Measurements from ENCODE around the gene SLC25A13. TPM values are rescaled to one million over a fixed set of nuclear protein-coding genes. Genes with fewer than 3 reads are reported as not detected.
A peak's percentile ranks its signal among the peaks of the same experiment; 100 is the strongest.

SLC25A13 gene
- total RNA-seq, 2 donors from 2014 or later = 6.5 to 12.8 TPM

GRCh38 chr7:96253964-96254363 lies 67.9 kb downstream of the SLC25A13 start:
- no peak for ATAC-seq (replicated peaks)
- Mint-ChIP-seq H3K4me3 (no peak overlapping the region), H3K9me3 (peaks cover 26% of the 10 kb centered on the region), H3K27me3 (no peaks in the 10 kb centered on the region), H3K36me3 (ENCODE audit: low read depth) (no peaks in the 10 kb centered on the region), H3K4me1 (peaks cover 6% of the 10 kb centered on the region), H3K27ac (no peak overlapping the region)

- peaks cover 6% of the 10 kb centered on the region for H3K4me1 Mint-ChIP-seq
- no peak for ATAC-seq (replicated peaks)
- H3K4me3 Mint-ChIP-seq = no peak overlapping the region
- no peak overlapping the region for H3K27ac Mint-ChIP-seq
- H3K27me3 Mint-ChIP-seq = no peaks in the 10 kb centered on the region
- peaks cover 25% of the 10 kb centered on the region for H3K9me3 Mint-ChIP-seq
- no peaks in the 10 kb centered on the region for H3K36me3 Mint-ChIP-seq (ENCODE audit: low read depth)
These were observed 68.5 kb downstream of the SLC25A13 start for GRCh38 chr7:96253441-96253840.

- Mint-ChIP-seq H3K27me3 (no peaks in the 10 kb centered on the region), H3K36me3 (ENCODE audit: low read depth) (no peaks in the 10 kb centered on the region), H3K9me3 (peaks cover 12% of the 10 kb centered on the region), H3K27ac (peak overlapping the region; percentile 9), H3K4me1 (peaks cover 6% of the 10 kb centered on the region), H3K4me3 (no peak overlapping the region)
- no peak for ATAC-seq (replicated peaks)
These were observed 71.0 kb downstream of the SLC25A13 start for GRCh38 chr7:96250776-96251361.

GRCh38 chr7:96248405-96248804 lies 73.5 kb downstream of the SLC25A13 start:
- H3K27me3 Mint-ChIP-seq = no peaks in the 10 kb centered on the region
- peaks cover 12% of the 10 kb centered on the region for H3K9me3 Mint-ChIP-seq
- no peaks in the 10 kb centered on the region for H3K36me3 Mint-ChIP-seq (ENCODE audit: low read depth)
- ATAC-seq (replicated peaks) = no peak
- no peak overlapping the region for H3K27ac Mint-ChIP-seq
- peaks cover 10% of the 10 kb centered on the region for H3K4me1 Mint-ChIP-seq
- no peak overlapping the region for H3K4me3 Mint-ChIP-seq

GRCh38 chr7:96246919-96247318 lies 75.0 kb downstream of the SLC25A13 start:
- Mint-ChIP-seq H3K4me1 (peaks cover 17% of the 10 kb centered on the region), H3K27ac (no peak overlapping the region), H3K27me3 (no peaks in the 10 kb centered on the region), H3K9me3 (peaks cover 6% of the 10 kb centered on the region), H3K4me3 (no peak overlapping the region), H3K36me3 (ENCODE audit: low read depth) (no peaks in the 10 kb centered on the region)
- ATAC-seq (replicated peaks) = no peak

GRCh38 chr7:96244992-96245292 lies 77.0 kb downstream of the SLC25A13 start:
- H3K4me3 Mint-ChIP-seq = no peak overlapping the region
- no peaks in the 10 kb centered on the region for H3K27me3 Mint-ChIP-seq
- H3K27ac Mint-ChIP-seq = no peak overlapping the region
- no peak for ATAC-seq (replicated peaks)
- no peaks in the 10 kb centered on the region for H3K9me3 Mint-ChIP-seq
- no peaks in the 10 kb centered on the region for H3K36me3 Mint-ChIP-seq (ENCODE audit: low read depth)
- peaks cover 19% of the 10 kb centered on the region for H3K4me1 Mint-ChIP-seq

- no peak for ATAC-seq (replicated peaks)
- H3K9me3 Mint-ChIP-seq = no peaks in the 10 kb centered on the region
- peaks cover 20% of the 10 kb centered on the region for H3K4me1 Mint-ChIP-seq
- no peaks in the 10 kb centered on the region for H3K27me3 Mint-ChIP-seq
- no peak overlapping the region for H3K4me3 Mint-ChIP-seq
- H3K27ac Mint-ChIP-seq = no peak overlapping the region
- H3K36me3 Mint-ChIP-seq (ENCODE audit: low read depth) = no peaks in the 10 kb centered on the region
These were observed 77.5 kb downstream of the SLC25A13 start for GRCh38 chr7:96244244-96244991.

- Mint-ChIP-seq H3K4me3 (no peak overlapping the region), H3K9me3 (no peaks in the 10 kb centered on the region), H3K27ac (no peak overlapping the region), H3K36me3 (ENCODE audit: low read depth) (no peaks in the 10 kb centered on the region), H3K27me3 (no peaks in the 10 kb centered on the region), H3K4me1 (peaks cover 20% of the 10 kb centered on the region)
- ATAC-seq (replicated peaks) = no peak
These were observed 78.7 kb downstream of the SLC25A13 start for GRCh38 chr7:96243241-96243640.

- H3K27ac Mint-ChIP-seq = no peak overlapping the region
- peaks cover 24% of the 10 kb centered on the region for H3K4me1 Mint-ChIP-seq
- H3K36me3 Mint-ChIP-seq (ENCODE audit: low read depth) = no peaks in the 10 kb centered on the region
- no peaks in the 10 kb centered on the region for H3K9me3 Mint-ChIP-seq
- no peak for ATAC-seq (replicated peaks)
- no peaks in the 10 kb centered on the region for H3K27me3 Mint-ChIP-seq
- no peak overlapping the region for H3K4me3 Mint-ChIP-seq
These were observed 80.0 kb downstream of the SLC25A13 start for GRCh38 chr7:96241855-96242254.

- H3K36me3 Mint-ChIP-seq (ENCODE audit: low read depth) = peaks cover 7% of the 10 kb centered on the region
- H3K27me3 Mint-ChIP-seq = no peaks in the 10 kb centered on the region
- no peak overlapping the region for H3K4me3 Mint-ChIP-seq
- no peak for ATAC-seq (replicated peaks)
- H3K9me3 Mint-ChIP-seq = no peaks in the 10 kb centered on the region
- peaks cover 30% of the 10 kb centered on the region for H3K4me1 Mint-ChIP-seq
- no peak overlapping the region for H3K27ac Mint-ChIP-seq
These were observed 82.7 kb downstream of the SLC25A13 start for GRCh38 chr7:96238976-96239766.

- Mint-ChIP-seq H3K27me3 (no peaks in the 10 kb centered on the region), H3K36me3 (ENCODE audit: low read depth) (peaks cover 11% of the 10 kb centered on the region), H3K27ac (no peak overlapping the region), H3K4me1 (peaks cover 26% of the 10 kb centered on the region), H3K9me3 (no peaks in the 10 kb centered on the region), H3K4me3 (no peak overlapping the region)
- no peak for ATAC-seq (replicated peaks)
These were observed 83.4 kb downstream of the SLC25A13 start for GRCh38 chr7:96238474-96238873.

GRCh38 chr7:96237040-96237439 lies 84.9 kb downstream of the SLC25A13 start:
- Mint-ChIP-seq H3K9me3 (no peaks in the 10 kb centered on the region), H3K36me3 (ENCODE audit: low read depth) (peaks cover 13% of the 10 kb centered on the region), H3K27me3 (no peaks in the 10 kb centered on the region), H3K27ac (peak overlapping the region; percentile 16), H3K4me1 (peaks cover 19% of the 10 kb centered on the region), H3K4me3 (no peak overlapping the region)
- ATAC-seq (replicated peaks) = no peak

- ATAC-seq (replicated peaks) = no peak
- H3K27ac Mint-ChIP-seq = peak overlapping the region; percentile 66
- no peak overlapping the region for H3K4me3 Mint-ChIP-seq
- H3K4me1 Mint-ChIP-seq = peaks cover 19% of the 10 kb centered on the region
- H3K36me3 Mint-ChIP-seq (ENCODE audit: low read depth) = peaks cover 19% of the 10 kb centered on the region
- no peaks in the 10 kb centered on the region for H3K27me3 Mint-ChIP-seq
- H3K9me3 Mint-ChIP-seq = no peaks in the 10 kb centered on the region
These were observed 85.5 kb downstream of the SLC25A13 start for GRCh38 chr7:96236198-96237039.

GRCh38 chr7:96235281-96235680 lies 86.6 kb downstream of the SLC25A13 start:
- Mint-ChIP-seq H3K36me3 (ENCODE audit: low read depth) (peaks cover 25% of the 10 kb centered on the region), H3K4me3 (no peak overlapping the region), H3K27me3 (no peaks in the 10 kb centered on the region), H3K9me3 (no peaks in the 10 kb centered on the region), H3K4me1 (peaks cover 14% of the 10 kb centered on the region), H3K27ac (no peak overlapping the region)
- ATAC-seq (replicated peaks) = no peak
